BLaER1 treated with 17β-estradiol and CSF1 and Interleukin-3, amounts not matched to agents 10 nM and 100 nM (cell line): ENCODE data around the gene P2RX6.
"Not testable (repeated sequence)": the region's sequence is repeated elsewhere in the genome, so short reads cannot be mapped to it uniquely, and the experiment has no call there.

ENCODE experiments used
- H3K27ac ChIP-seq, 11 experiments: shearing (Covaris generic); formaldehyde crosslinking; 2 replicates each; pipeline ENCODE4 v1.8.1; 2022
- H3K27me3 ChIP-seq, 11 experiments: shearing (Covaris generic); formaldehyde crosslinking; 2 replicates each; pipeline ENCODE4 v1.8.1; 2022
- H3K36me3 ChIP-seq, 11 experiments: shearing (Covaris generic); formaldehyde crosslinking; 2 replicates each; pipeline ENCODE4 v1.8.1; 2022
- H3K4me1 ChIP-seq, 10 experiments: shearing (Covaris generic); formaldehyde crosslinking; 2 replicates each; pipeline ENCODE4 v1.8.1; 2022
- H3K4me2 ChIP-seq, 11 experiments: shearing (Covaris generic); formaldehyde crosslinking; 2 replicates each; pipeline ENCODE4 v1.8.1; 2022
- H3K4me3 ChIP-seq, 10 experiments: shearing (Covaris generic); formaldehyde crosslinking; 2 replicates each; pipeline ENCODE4 v1.8.1; 2022
- H3K9ac ChIP-seq, 11 experiments: shearing (Covaris generic); formaldehyde crosslinking; 2 replicates each; pipeline ENCODE4 v1.8.1; 2022
- H3K9me3 ChIP-seq, 11 experiments: shearing (Covaris generic); formaldehyde crosslinking; replicated peaks in 1 of 11; 2 replicates each; pipeline ENCODE4 v1.8.1; 2022
- H4K20me1 ChIP-seq, 11 experiments: shearing (Covaris generic); formaldehyde crosslinking; 2 replicates each; pipeline ENCODE4 v1.8.1; 2022
- Cebpa-rat ChIP-seq, 11 experiments: shearing (Covaris generic); IDR thresholded peaks; 2 replicates each; pipeline ENCODE4 v1.8.1; 2022

P2RX6 gene

DNA sequence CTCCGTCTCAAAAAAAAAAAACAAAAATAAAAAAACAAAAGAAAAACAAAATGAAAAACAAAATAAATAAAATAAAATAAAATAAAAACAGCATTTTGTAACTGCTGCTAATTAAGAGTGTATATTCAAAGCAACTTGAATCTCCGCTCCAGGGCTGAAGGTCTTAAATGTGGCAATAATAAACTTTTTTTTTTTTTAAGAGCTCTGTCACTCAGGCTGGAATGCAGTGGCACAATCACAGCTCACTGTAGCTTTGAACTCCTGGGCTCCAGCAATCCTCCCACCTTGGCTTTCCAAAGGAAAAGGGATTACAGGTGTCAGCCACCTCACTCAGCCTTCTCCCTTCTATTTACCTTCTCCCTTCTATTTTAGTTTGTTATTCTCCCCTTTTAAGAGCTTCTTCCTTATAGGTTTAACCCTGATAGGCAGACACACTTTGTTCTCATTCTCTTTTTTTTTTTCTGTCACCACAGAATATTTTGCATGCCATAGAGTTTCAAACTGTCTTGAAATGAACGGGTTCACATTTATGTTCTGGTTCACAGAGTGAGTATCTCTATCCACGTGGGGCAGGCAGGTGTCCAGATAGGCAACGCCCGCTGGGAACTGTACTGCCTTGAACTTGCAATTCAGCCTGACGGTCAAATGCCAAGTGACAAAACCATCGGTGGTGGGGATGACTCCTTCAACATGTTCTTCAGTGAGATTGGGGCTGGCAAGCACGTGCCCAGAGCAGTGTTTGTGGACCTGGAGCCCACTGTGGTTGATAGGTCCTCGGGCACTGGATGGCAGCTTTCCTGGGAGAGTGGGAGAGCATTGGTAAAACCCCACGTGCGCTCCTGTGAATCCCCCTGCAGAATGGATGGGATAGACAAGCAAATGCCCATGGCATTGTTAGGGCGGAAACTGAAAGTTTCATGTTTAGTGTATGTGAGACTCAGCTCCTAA lies 50.2 kb downstream of the P2RX6 start:
- no peak for TF ChIP-seq Cebpa-rat (IDR thresholded peaks at IDR 0.05)
- Histone ChIP-seq H3K4me2 (no peak overlapping the region), H4K20me1 (no peaks in the 10 kb centered on the region), H3K4me3 (no peak overlapping the region), H3K27me3 (no peaks in the 10 kb centered on the region), H3K9me3 (peaks cover 0 to 7% (median 0%) of the 10 kb centered on the region in 11 experiments; a peak in 2 of 22 replicates), H3K9ac (no peak overlapping the region), H3K4me1 (no peaks in the 10 kb centered on the region), H3K27ac (no peak overlapping the region), H3K36me3 (no peaks in the 10 kb centered on the region)

DNA sequence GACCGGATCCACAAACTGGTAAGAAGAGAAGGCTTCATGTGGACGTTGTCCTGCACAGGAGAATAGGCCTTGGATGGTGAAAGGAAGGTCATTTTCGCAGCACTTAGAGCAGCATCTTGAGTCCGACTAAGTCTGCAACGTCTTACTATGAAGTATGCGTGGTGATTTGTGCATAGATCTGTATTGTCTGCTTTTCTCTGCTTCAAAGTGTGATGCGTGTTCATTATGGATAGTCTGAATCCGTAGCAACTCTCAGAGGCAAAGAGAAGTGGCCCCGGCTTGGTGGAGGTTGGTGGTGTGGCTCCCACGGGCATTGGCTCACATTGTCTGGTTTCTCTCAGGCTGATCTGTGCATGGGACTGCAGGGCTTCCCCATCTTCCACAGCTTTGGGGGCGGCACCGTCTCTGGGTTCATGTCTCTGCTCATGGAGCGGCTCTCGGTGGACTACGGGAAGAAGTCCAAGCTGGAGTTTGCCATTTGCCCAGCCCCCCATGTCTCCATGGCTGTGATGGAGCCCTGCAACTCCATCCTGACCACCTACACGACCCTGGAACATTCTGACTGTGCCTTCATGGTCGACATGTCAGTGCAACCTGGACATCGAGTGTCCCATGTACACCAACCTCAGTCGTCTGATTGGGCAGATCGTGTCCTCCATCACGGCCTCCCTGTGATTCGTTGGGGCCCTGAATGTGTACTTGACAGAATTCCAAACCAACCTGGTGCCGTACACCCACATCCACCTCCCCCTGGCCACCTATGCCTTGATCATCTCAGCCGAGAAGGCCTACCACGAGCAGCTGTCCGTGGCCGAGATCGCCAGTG lies 52.3 kb downstream of the P2RX6 start:
- Histone ChIP-seq H3K4me2 (no peak overlapping the region), H3K4me1 (no peaks in the 10 kb centered on the region), H4K20me1 (no peaks in the 10 kb centered on the region), H3K4me3 (no peak overlapping the region), H3K27me3 (no peaks in the 10 kb centered on the region), H3K36me3 (no peaks in the 10 kb centered on the region), H3K9me3 (peaks cover 1 to 23% (median 11%) of the 10 kb centered on the region in 11 experiments; a peak in 17 of 22 replicates), H3K27ac (no peak overlapping the region), H3K9ac (no peak overlapping the region)
- TF ChIP-seq Cebpa-rat (IDR thresholded peaks at IDR 0.05), result no peak

- H3K4me3 ChIP-seq, result no peak overlapping the region
- H3K27ac ChIP-seq, result no peak overlapping the region
- H4K20me1 ChIP-seq, result no peaks in the 10 kb centered on the region
- no peak for TF ChIP-seq Cebpa-rat (IDR thresholded peaks at IDR 0.05)
- no peak overlapping the region for H3K9ac ChIP-seq
- H3K4me1 ChIP-seq, result peaks cover 0 to 1% (median 0%) of the 10 kb centered on the region in 10 experiments; a peak in 2 of 20 replicates
- H3K27me3 ChIP-seq, result no peaks in the 10 kb centered on the region
- no peak overlapping the region for H3K4me2 ChIP-seq
- H3K36me3 ChIP-seq, result no peaks in the 10 kb centered on the region
- H3K9me3 ChIP-seq, result peaks cover 5 to 31% (median 15%) of the 10 kb centered on the region in 11 experiments; a peak in 18 of 22 replicates
Observed at GRCh38 chr22:21067901-21068680, 53.1 kb downstream of the P2RX6 start.

DNA sequence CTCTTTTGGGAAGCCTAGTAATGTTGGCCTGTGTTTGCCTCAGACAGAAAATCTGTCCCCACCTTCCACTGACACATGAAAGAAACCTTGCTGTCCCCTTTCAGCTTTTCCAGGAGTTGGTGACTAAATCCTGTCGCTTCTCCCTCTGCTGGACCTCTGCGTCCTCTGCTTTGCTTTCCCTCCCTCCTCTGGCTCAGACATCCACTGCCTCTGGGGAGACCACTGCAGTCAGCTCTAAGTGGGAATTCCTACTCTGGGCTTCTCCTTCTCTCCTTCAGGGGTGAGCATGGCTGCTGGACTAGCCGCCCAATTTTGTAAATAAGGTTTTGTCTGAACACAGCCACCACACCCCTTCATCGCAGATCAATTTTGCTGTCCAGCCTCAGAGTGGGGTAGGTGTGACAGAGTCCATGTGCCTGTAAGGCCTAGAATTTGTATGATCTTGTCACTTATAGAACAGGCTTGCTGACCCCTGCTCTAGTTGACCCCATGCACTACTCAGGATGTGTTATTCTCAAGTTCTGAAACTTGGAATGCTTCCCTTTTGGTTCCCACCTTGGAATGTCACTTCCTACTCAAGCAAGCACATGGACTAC lies 53.8 kb downstream of the P2RX6 start:
- Histone ChIP-seq H3K4me3 (no peak overlapping the region), H3K27ac (no peak overlapping the region)

GRCh38 chr22:21069375-21069774 lies 54.4 kb downstream of the P2RX6 start:
- no peak overlapping the region for H3K4me3 ChIP-seq
- no peaks in the 10 kb centered on the region for H3K36me3 ChIP-seq
- H3K9ac ChIP-seq, result no peak overlapping the region
- H3K27ac ChIP-seq, result no peak overlapping the region
- peaks cover 0 to 14% (median 8%) of the 10 kb centered on the region in 10 experiments; a peak in 11 of 20 replicates for H3K4me1 ChIP-seq
- H3K4me2 ChIP-seq, result no peak overlapping the region
- TF ChIP-seq Cebpa-rat (IDR thresholded peaks at IDR 0.05), result no peak
- peaks cover 5 to 32% (median 15%) of the 10 kb centered on the region in 11 experiments; a peak in 18 of 22 replicates for H3K9me3 ChIP-seq
- H3K27me3 ChIP-seq, result no peaks in the 10 kb centered on the region
- H4K20me1 ChIP-seq, result no peaks in the 10 kb centered on the region

More for the DNA sequence above, 53.8 kb downstream of the P2RX6 start:
- no peak overlapping the region for H3K4me2 ChIP-seq
- peaks cover 5 to 32% (median 15%) of the 10 kb centered on the region in 11 experiments; a peak in 18 of 22 replicates for H3K9me3 ChIP-seq
- no peaks in the 10 kb centered on the region for H3K36me3 ChIP-seq
- no peak for TF ChIP-seq Cebpa-rat (IDR thresholded peaks at IDR 0.05)
- no peaks in the 10 kb centered on the region for H4K20me1 ChIP-seq
- peaks cover 0 to 8% (median 2%) of the 10 kb centered on the region in 10 experiments; a peak in 11 of 20 replicates for H3K4me1 ChIP-seq
- H3K27me3 ChIP-seq, result no peaks in the 10 kb centered on the region
- H3K9ac ChIP-seq, result no peak overlapping the region

DNA sequence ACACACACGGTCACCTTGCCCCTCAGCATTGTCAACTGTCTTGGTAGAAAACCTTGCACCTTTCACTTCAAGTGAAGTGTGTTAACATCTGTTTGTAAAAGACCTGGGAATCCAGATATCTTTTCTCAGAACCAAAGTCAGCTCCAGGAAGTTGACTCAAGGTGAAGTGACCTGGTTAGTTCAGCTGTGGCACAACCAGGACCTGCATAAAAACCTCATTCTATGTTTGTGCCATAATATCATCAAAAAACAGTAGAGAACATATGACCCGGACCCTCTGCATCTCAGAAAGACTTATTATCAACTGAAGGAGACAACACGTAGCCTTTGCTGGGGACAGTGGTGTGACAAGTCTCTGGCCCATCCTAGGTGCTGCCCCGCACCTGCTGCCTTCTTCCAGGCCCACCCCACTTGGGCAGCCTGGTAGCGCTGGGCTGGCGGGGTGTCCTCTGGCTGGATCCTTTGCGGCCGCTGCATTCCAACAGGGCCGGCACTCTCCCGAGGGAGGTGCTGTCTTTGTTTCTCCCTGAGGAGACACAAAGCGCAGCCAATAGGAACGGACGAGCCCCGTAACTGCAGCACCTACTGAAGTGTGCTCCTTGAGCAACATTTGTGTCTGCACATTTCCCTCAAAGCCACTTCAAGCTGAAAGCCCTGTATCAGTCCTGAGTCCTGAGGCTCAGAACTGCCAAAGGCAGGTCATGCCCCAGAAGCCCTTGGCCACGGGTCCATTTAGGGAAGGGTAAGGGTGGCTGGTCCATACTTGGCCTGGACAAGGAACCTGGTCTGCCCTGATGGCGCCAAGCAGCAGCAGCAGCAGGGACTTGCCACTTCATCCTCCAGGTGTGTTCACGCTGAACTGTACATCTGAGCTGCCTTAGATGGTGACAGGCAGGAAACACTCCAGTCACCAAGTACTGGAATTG lies 56.0 kb downstream of the P2RX6 start:
- Histone ChIP-seq H3K4me3 (no peak overlapping the region), H3K27me3 (no peaks in the 10 kb centered on the region), H3K27ac (no peak overlapping the region), H4K20me1 (no peaks in the 10 kb centered on the region), H3K36me3 (no peaks in the 10 kb centered on the region), H3K9me3 (peaks cover 5 to 32% (median 15%) of the 10 kb centered on the region in 11 experiments; a peak in 18 of 22 replicates), H3K4me1 (peaks cover 0 to 26% (median 10%) of the 10 kb centered on the region in 10 experiments; a peak in 13 of 20 replicates), H3K4me2 (no peak overlapping the region), H3K9ac (no peak overlapping the region)
- TF ChIP-seq Cebpa-rat (IDR thresholded peaks at IDR 0.05), result no peak

DNA sequence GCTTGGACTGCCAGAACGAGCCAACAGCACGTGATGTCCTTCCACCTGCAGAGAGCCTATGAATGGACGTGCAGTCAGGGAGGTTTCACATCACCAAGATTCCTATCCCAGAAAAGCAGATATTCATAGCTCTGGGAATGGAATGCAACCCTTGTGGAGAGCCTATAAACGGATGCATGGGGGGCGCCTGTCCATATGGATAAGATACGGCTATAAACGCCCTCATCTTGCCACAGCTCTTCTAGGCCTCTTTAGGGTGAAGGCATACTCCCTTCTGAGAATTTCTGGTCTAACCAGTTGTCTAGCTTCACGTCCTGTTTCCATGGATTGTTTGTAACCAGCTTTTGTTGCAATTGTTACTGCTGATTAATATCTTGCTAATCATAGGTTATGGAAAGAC lies 56.8 kb downstream of the P2RX6 start:
- peaks cover 5 to 32% (median 15%) of the 10 kb centered on the region in 11 experiments; a peak in 18 of 22 replicates for H3K9me3 ChIP-seq
- H3K4me2 ChIP-seq, H3K4me3 ChIP-seq, H3K27ac ChIP-seq, H3K36me3 ChIP-seq, H3K27me3 ChIP-seq, H3K9ac ChIP-seq, H4K20me1 ChIP-seq: not testable (repeated sequence)
- H3K4me1 ChIP-seq, result peaks cover 0 to 26% (median 10%) of the 10 kb centered on the region in 10 experiments; a peak in 13 of 20 replicates
